ENCODE data around the gene ZNF474.

DNA sequence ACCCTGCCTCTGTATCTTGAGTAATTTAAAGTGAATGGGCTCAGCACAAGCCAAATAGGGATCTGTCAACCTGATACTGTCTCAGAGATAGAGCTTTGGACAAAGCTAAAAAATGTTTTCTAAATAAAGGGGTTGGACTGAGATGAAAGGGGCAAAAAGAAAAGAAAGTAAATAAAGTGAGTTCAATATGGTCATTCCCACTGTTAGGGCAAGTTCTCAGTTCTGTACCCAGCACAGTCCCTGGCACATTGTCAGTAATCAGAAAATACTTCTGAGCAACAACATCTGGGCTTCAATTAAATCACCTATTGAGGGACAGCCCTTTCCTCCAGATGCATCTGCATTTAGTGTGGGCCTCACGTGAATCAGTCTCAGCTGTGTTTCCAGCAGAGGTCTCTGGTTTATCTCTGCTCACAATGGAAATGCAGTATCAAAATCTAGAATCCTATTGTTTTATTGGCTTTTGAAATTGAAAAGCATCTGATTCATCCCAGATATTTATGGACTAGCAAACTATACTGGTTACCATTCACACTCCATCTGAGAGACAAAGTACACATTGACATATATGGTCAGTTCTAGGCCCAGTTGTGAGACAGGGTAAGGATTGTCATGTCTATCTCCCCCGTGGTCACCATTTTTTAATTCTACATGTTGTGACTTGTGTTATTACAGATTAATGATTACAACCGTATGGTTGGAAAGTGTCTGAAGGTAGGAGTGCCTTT is 35.6 kb downstream of the ZNF474 start:
- TF ChIP-seq, protein P1, sequence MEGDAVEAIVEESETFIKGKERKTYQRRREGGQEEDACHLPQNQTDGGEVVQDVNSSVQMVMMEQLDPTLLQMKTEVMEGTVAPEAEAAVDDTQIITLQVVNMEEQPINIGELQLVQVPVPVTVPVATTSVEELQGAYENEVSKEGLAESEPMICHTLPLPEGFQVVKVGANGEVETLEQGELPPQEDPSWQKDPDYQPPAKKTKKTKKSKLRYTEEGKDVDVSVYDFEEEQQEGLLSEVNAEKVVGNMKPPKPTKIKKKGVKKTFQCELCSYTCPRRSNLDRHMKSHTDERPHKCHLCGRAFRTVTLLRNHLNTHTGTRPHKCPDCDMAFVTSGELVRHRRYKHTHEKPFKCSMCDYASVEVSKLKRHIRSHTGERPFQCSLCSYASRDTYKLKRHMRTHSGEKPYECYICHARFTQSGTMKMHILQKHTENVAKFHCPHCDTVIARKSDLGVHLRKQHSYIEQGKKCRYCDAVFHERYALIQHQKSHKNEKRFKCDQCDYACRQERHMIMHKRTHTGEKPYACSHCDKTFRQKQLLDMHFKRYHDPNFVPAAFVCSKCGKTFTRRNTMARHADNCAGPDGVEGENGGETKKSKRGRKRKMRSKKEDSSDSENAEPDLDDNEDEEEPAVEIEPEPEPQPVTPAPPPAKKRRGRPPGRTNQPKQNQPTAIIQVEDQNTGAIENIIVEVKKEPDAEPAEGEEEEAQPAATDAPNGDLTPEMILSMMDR (IDR thresholded peaks at IDR 0.05; ENCODE audit: insufficient read depth, low read depth, low read length) = no peak
- TF ChIP-seq EZH2 (IDR thresholded peaks at IDR 0.05; ENCODE audit: insufficient read depth, low read length) = no peak

Measured in astrocyte (in vitro differentiated cells and primary cell).